Sigmoid colon (tissue), 4 donors: ENCODE results near the gene ZBTB38.

Experiments used
- CTCF ChIP-seq, 4 experiments: fragments of 450-650 bp in 3 of 4; fragments of 200-600 bp in 1 of 4; IDR thresholded peaks; one replicate each; pipeline ENCODE4 v1.5.1; 2016 to 2019; ENCODE audit warnings: antibody characterized with exemption in 4 of 4, mild to moderate bottlenecking in 3 of 4, moderate library complexity in 2 of 4
- POLR2AphosphoS5 ChIP-seq, 4 donors: sonication (generic); formaldehyde crosslinking; IDR thresholded peaks; one replicate each; pipeline ENCODE4 v1.6.1; 2017; ENCODE audit warnings: antibody characterized with exemption in 4 of 4

- TF ChIP-seq CTCF (IDR thresholded peaks at IDR 0.05) (no peak), POLR2AphosphoS5 (IDR thresholded peaks at IDR 0.05) (peak in 1 of 4 donors; percentile 25)
Observed at GRCh38 chr3:141411251-141411771, 43.0 kb downstream of the ZBTB38 start.
